OCI-LY1 (cell line): ENCODE data around the gene NEGR1.

Experiments
- H2AFZ ChIP-seq: fragments of 200-600 bp; sonication (generic), shearing (Covaris generic); 2 replicates; pipeline ENCODE4 v1.6.0; 2014; ENCODE audit warnings: antibody characterized with exemption, mild to moderate bottlenecking, low read length
- H3F3A ChIP-seq: fragments of 200-600 bp; sonication (generic), shearing (Covaris generic); 2 replicates; pipeline ENCODE4 v1.6.0; 2014; ENCODE audit warnings: mild to moderate bottlenecking, antibody characterized with exemption, low read length, moderate library complexity; ENCODE audit not compliant: insufficient read depth
- H3K27ac ChIP-seq: fragments of 200-600 bp; sonication (generic); 2 replicates; pipeline ENCODE4 v1.5.1; 2014; ENCODE audit warnings: low read length, mixed run types, mild to moderate bottlenecking, low read depth; ENCODE audit not compliant: poor library complexity, severe bottlenecking
- H3K27me3 ChIP-seq: fragments of 200-600 bp; sonication (generic); 2 replicates; pipeline ENCODE4 v1.6.0; 2014; ENCODE audit warnings: antibody characterized with exemption, mild to moderate bottlenecking, low read length, moderate library complexity; ENCODE audit not compliant: insufficient read depth
- H3K36me3 ChIP-seq: fragments of 200-600 bp; sonication (generic); 2 replicates; pipeline ENCODE4 v1.6.1; 2014; ENCODE audit warnings: mild to moderate bottlenecking, antibody characterized with exemption, low read length, moderate library complexity, mixed read lengths; ENCODE audit not compliant: insufficient read depth
- H3K4me1 ChIP-seq: fragments of 200-600 bp; sonication (generic); 2 replicates; pipeline ENCODE4 v1.5.1; 2014; ENCODE audit warnings: mild to moderate bottlenecking, low read length, moderate library complexity; ENCODE audit not compliant: insufficient read depth, severe bottlenecking
- H3K4me2 ChIP-seq: fragments of 200-600 bp; sonication (generic), shearing (Covaris generic); 2 replicates; pipeline ENCODE4 v1.6.1; 2014; ENCODE audit warnings: low read length
- H3K4me3 ChIP-seq: fragments of 200-600 bp; sonication (generic); 2 replicates; pipeline ENCODE4 v1.5.1; 2014; ENCODE audit warnings: low read length, low read depth, mild to moderate bottlenecking, mixed read lengths; ENCODE audit not compliant: poor library complexity, severe bottlenecking
- H3K79me2 ChIP-seq: fragments of 200-600 bp; shearing (Covaris generic); 2 replicates; pipeline ENCODE4 v1.6.1; 2016; ENCODE audit warnings: mixed run types, low read length, mixed read lengths; ENCODE audit not compliant: insufficient read depth
- H3K9ac ChIP-seq: fragments of 200-600 bp; sonication (generic), shearing (Covaris generic); 2 replicates; pipeline ENCODE4 v1.6.1; 2014; ENCODE audit warnings: mild to moderate bottlenecking, low read length, mixed read lengths
- H3K9me2 ChIP-seq: fragments of 200-600 bp; sonication (generic), shearing (Covaris generic); 2 replicates; pipeline ENCODE4 v1.6.1; 2014; ENCODE audit warnings: low read depth, mild to moderate bottlenecking, low read length, mixed read lengths
- H3K9me3 ChIP-seq: fragments of 200-600 bp; shearing (Covaris generic); 2 replicates; pipeline ENCODE4 v1.6.1; 2014; ENCODE audit warnings: low read length, mixed read lengths
- H4K20me1 ChIP-seq: fragments of 200-600 bp; sonication (generic), shearing (Covaris generic); 2 replicates; pipeline ENCODE4 v1.6.0; 2016; ENCODE audit warnings: mild to moderate bottlenecking, low read length; ENCODE audit not compliant: insufficient read depth
- EZH2 ChIP-seq: fragments of 200-600 bp; sonication (generic), shearing (Covaris generic); IDR thresholded peaks from 2 replicates; pipeline ENCODE4 v1.8.0; 2017; ENCODE audit warnings: borderline replicate concordance, mixed run types, mild to moderate bottlenecking, antibody characterized with exemption, low read length, moderate library complexity, mixed read lengths
- TF ChIP-seq, protein P1 (sequence below): fragments of 200-600 bp; sonication (generic), shearing (Covaris generic); IDR thresholded peaks from 2 replicates; pipeline ENCODE4 v1.5.1; 2017; ENCODE audit warnings: mild to moderate bottlenecking, antibody characterized with exemption, low read length, moderate library complexity, mixed read lengths

NEGR1 gene

DNA sequence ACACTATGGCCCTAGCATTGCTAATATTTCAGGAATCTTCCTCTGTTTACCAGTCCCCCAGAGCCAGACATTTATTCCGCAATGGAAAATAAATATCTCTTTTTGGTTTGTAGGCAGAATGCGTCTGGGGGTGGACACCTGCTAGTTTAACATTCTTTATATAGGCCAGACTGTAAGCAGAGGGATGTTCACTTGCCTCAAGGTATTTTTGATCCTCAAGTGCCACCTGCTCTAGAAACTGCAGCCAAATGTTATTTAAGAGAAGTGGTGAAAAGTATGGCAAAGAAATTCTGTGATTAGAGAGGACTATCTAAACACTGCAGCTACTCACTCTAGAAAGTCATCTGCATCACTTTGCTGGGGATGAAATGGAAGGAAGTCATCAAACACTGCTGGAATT, 164.7 kb downstream of the NEGR1 start:
- Histone ChIP-seq H3K4me3 (no peak overlapping the region), H3K4me2 (no peak overlapping the region), H3K9me2 (no peaks in the 10 kb centered on the region), H3K27ac (no peak overlapping the region), H3K9ac (no peak overlapping the region), H2AFZ (no peak overlapping the region), H3K27me3 (no peaks in the 10 kb centered on the region), H3K9me3 (no peaks in the 10 kb centered on the region), H3K4me1 (no peaks in the 10 kb centered on the region), H3F3A (no peaks in the 10 kb centered on the region), H4K20me1 (no peaks in the 10 kb centered on the region), H3K36me3 (no peaks in the 10 kb centered on the region), H3K79me2 (no peaks in the 10 kb centered on the region)
- TF ChIP-seq, protein P1, sequence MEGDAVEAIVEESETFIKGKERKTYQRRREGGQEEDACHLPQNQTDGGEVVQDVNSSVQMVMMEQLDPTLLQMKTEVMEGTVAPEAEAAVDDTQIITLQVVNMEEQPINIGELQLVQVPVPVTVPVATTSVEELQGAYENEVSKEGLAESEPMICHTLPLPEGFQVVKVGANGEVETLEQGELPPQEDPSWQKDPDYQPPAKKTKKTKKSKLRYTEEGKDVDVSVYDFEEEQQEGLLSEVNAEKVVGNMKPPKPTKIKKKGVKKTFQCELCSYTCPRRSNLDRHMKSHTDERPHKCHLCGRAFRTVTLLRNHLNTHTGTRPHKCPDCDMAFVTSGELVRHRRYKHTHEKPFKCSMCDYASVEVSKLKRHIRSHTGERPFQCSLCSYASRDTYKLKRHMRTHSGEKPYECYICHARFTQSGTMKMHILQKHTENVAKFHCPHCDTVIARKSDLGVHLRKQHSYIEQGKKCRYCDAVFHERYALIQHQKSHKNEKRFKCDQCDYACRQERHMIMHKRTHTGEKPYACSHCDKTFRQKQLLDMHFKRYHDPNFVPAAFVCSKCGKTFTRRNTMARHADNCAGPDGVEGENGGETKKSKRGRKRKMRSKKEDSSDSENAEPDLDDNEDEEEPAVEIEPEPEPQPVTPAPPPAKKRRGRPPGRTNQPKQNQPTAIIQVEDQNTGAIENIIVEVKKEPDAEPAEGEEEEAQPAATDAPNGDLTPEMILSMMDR, result no peak
- no peak for TF ChIP-seq EZH2

DNA sequence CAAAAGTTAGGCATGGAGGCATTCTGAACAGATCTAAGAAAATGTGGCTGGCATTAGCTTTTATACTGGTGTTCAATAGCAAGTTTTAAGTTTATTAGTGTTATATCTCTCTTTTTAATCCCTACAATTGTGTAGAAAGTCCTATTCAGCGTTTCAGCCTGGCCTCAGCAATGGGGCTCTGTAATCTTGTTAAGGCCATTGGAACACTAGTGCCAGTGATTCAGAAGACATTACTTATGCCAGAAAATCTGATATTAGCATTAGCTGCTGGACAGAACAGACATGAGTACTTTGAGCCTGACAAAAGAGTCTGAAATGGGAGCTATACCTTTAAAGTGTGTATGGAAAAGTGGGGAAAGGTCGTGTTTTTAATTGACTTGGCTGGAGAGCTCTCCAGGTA, 167.0 kb downstream of the NEGR1 start:
- H3K9me2 ChIP-seq, result no peaks in the 10 kb centered on the region
- no peak overlapping the region for H3K9ac ChIP-seq
- H3K9me3 ChIP-seq, result no peaks in the 10 kb centered on the region
- H3K4me1 ChIP-seq, result no peaks in the 10 kb centered on the region
- no peaks in the 10 kb centered on the region for H3K36me3 ChIP-seq
- no peaks in the 10 kb centered on the region for H3K79me2 ChIP-seq
- no peaks in the 10 kb centered on the region for H3K27me3 ChIP-seq
- no peak for TF ChIP-seq EZH2
- TF ChIP-seq, protein P1, result no peak
- H3K27ac ChIP-seq, result no peak overlapping the region
- H3K4me2 ChIP-seq, result no peak overlapping the region
- no peaks in the 10 kb centered on the region for H3F3A ChIP-seq
- no peak overlapping the region for H3K4me3 ChIP-seq
- H2AFZ ChIP-seq, result no peak overlapping the region
- H4K20me1 ChIP-seq, result no peaks in the 10 kb centered on the region

- no peak overlapping the region for H2AFZ ChIP-seq
- H3K36me3 ChIP-seq, result no peaks in the 10 kb centered on the region
- H3K9me3 ChIP-seq, result no peaks in the 10 kb centered on the region
- H3K4me3 ChIP-seq, result no peak overlapping the region
- H3K27ac ChIP-seq, result no peak overlapping the region
- no peaks in the 10 kb centered on the region for H3K79me2 ChIP-seq
- TF ChIP-seq, protein P1, result no peak
- TF ChIP-seq EZH2, result no peak
- H3K27me3 ChIP-seq, result no peaks in the 10 kb centered on the region
- H3F3A ChIP-seq, result no peaks in the 10 kb centered on the region
- no peaks in the 10 kb centered on the region for H4K20me1 ChIP-seq
- no peaks in the 10 kb centered on the region for H3K4me1 ChIP-seq
- H3K9ac ChIP-seq, result no peak overlapping the region
- H3K9me2 ChIP-seq, result no peaks in the 10 kb centered on the region
- no peak overlapping the region for H3K4me2 ChIP-seq
These were observed 170.7 kb downstream of the NEGR1 start for GRCh38 chr1:72111662-72112061.
